UCSD-AML1 (cell line): ENCODE data around the gene MAN1C1.
"Not testable (repeated sequence)": the region's sequence is repeated elsewhere in the genome, so short reads cannot be mapped to it uniquely, and the experiment has no call there.

Experiments used
- DNase-seq: peaks from one replicate; lab custom pipeline; 2025; ENCODE audit not compliant: unreplicated experiment; lab: John Stamatoyannopoulos, UW

Gene MAN1C1

GRCh38 chr1:25654109-25654660, 37.6 kb downstream of the MAN1C1 start:
- DNase-seq = no peak

- DNase-seq = peak; percentile 75
Measured at GRCh38 chr1:25657121-25657882, 40.7 kb downstream of the MAN1C1 start.

GRCh38 chr1:25657883-25658760, 41.5 kb downstream of the MAN1C1 start:
- no peak for DNase-seq

- no peak for DNase-seq
Measured at GRCh38 chr1:25658791-25659431, 42.3 kb downstream of the MAN1C1 start.

- DNase-seq = no peak
Measured at GRCh38 chr1:25661043-25661815, 44.6 kb downstream of the MAN1C1 start.

- no peak for DNase-seq
Measured at GRCh38 chr1:25662061-25662460, 45.5 kb downstream of the MAN1C1 start.

- not testable (repeated sequence) for DNase-seq
Measured at GRCh38 chr1:25662959-25663358, 46.4 kb downstream of the MAN1C1 start.

GRCh38 chr1:25664357-25665199, 48.0 kb downstream of the MAN1C1 start:
- DNase-seq = no peak

GRCh38 chr1:25666460-25666859, 49.9 kb downstream of the MAN1C1 start:
- DNase-seq = no peak

- DNase-seq = no peak
Measured at GRCh38 chr1:25668931-25669573, 52.5 kb downstream of the MAN1C1 start.

GRCh38 chr1:25669781-25670567, 53.4 kb downstream of the MAN1C1 start:
- DNase-seq = no peak

GRCh38 chr1:25671929-25672328, 55.3 kb downstream of the MAN1C1 start:
- DNase-seq = no peak

GRCh38 chr1:25672763-25673409, 56.3 kb downstream of the MAN1C1 start:
- DNase-seq = no peak

- DNase-seq = no peak
Measured at GRCh38 chr1:25673456-25673855, 56.9 kb downstream of the MAN1C1 start.

GRCh38 chr1:25673962-25674806, 57.6 kb downstream of the MAN1C1 start:
- no peak for DNase-seq

GRCh38 chr1:25674807-25675084, 58.2 kb downstream of the MAN1C1 start:
- DNase-seq = no peak
